ENCODE measurements around the gene TRIM47. TPM values are rescaled to one million over a fixed set of nuclear protein-coding genes. Genes with fewer than 3 reads are reported as not detected.
"Not testable (repeated sequence)": the region's sequence is repeated elsewhere in the genome, so short reads cannot be mapped to it uniquely, and the experiment has no call there.

The TRIM47 gene
- polyA plus RNA-seq, 1 experiment, result 3.2 TPM

DNA sequence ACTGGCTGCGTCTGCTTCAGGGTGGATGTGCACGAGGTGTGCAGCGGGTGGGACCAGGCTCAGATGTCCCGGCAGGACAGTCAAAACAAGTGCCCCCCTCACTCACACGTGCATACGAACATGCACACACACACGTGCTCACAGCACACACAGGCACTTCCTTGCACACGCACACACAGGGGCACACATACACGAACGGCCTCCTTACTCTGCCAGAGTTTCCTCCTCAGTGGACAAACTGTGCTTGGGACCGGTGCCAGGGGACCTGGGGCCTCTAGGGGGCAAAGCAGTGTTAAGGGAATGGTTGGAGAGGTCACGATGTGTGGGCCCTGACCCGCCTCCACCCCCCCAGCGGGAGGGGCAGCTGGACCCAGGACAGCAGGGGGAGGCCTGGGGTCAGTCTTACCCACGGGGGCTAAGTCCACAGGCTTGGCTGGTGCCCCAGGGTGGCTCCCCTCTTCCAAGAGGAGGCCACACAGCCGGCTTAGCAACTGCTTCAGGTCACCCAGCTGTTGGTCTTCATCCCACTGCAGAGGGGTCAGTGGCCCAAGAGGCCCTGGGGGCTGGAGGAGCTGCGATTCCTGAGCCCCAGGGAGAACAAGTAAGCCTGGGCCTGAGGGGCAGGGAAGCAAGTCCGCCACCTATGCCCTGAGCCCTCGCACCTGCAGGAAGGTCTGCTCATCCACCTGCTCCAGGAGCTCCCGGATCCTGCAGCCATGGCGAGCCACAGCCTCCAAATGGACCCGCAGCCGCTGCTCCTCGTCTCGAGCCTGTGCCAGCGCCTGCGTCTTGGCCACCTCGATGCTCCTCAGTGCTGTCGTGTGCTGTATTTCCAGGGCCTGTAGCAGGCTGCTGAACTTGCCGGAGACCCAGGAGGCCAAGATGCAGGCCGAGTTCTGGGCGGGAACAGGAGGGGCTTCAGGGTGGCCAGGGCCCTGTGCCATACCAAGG lies 13.5 kb upstream of the TRIM47 start:
- CTCF ChIA-PET, result interaction anchor here (0.9 to 1.1 kb wide), 4 partner anchors 13 to 138 kb away, joined by 3 to 4 read pairs (median 3); partner anchors contain the start of gene TRIM47
- POLR2A ChIA-PET, result interaction anchor here (0.6 kb wide), 1 partner anchor 237 kb away, joined by 7 read pairs; no protein-coding TSS in a partner anchor
- DNase-seq (ENCODE audit: low read depth), result no peak

DNA sequence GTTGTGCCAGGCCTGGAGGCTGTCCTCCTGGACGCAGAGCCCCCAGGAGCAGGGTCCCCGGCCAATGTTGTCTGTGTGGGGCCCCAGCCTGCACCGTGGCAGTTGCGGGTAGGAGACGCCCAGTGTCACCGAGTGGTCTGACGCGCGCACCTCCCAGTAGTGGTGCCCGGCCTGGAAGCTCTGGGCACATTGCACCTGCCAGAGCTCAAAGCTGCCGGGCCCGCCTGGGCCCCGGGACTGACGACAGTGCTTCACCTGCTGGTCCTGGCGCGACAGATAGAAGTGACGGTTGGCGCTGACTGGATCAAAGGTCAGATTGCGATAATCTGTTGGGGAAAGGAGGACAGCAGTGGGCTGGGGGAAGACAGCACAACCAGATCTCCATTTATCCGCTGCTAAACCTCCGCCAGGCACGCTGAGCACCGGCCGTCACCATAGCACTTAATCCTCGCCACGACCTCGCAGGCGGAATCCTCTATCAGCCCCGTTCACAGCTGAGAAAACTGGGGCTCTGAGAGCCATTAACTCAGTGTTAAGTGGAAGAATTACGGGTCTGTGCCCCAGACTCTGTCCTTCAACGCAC lies 12.7 kb upstream of the TRIM47 start:
- CTCF ChIA-PET, result interaction anchor here (1.1 kb wide), 1 partner anchor 14 kb away, joined by 4 read pairs; no protein-coding TSS in a partner anchor
- Histone ChIP-seq H3K4me3 (ENCODE audit: low read depth, low read length) (no peak overlapping the region), H3K36me3 (ENCODE audit: control insufficient read depth, insufficient read depth, low read length) (peaks cover 10% of the 10 kb centered on the region), H3K27me3 (ENCODE audit: control insufficient read depth, insufficient read depth, low read length) (no peaks in the 10 kb centered on the region)
- DNase-seq (ENCODE audit: low read depth), result no peak
- POLR2A ChIA-PET, result no interaction called here
- TF ChIP-seq, protein P1, sequence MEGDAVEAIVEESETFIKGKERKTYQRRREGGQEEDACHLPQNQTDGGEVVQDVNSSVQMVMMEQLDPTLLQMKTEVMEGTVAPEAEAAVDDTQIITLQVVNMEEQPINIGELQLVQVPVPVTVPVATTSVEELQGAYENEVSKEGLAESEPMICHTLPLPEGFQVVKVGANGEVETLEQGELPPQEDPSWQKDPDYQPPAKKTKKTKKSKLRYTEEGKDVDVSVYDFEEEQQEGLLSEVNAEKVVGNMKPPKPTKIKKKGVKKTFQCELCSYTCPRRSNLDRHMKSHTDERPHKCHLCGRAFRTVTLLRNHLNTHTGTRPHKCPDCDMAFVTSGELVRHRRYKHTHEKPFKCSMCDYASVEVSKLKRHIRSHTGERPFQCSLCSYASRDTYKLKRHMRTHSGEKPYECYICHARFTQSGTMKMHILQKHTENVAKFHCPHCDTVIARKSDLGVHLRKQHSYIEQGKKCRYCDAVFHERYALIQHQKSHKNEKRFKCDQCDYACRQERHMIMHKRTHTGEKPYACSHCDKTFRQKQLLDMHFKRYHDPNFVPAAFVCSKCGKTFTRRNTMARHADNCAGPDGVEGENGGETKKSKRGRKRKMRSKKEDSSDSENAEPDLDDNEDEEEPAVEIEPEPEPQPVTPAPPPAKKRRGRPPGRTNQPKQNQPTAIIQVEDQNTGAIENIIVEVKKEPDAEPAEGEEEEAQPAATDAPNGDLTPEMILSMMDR (IDR thresholded peaks at IDR 0.05; ENCODE audit: insufficient read depth, low read depth, low read length), result no peak

More for the DNA sequence above, 13.5 kb upstream of the TRIM47 start:
- TF ChIP-seq, protein P1 (IDR thresholded peaks at IDR 0.05; ENCODE audit: insufficient read depth, low read depth, low read length), result no peak
- peaks cover 10% of the 10 kb centered on the region for H3K36me3 ChIP-seq (ENCODE audit: control insufficient read depth, insufficient read depth, low read length)
- no peak overlapping the region for H3K4me3 ChIP-seq (ENCODE audit: low read depth, low read length)
- no peaks in the 10 kb centered on the region for H3K27me3 ChIP-seq (ENCODE audit: control insufficient read depth, insufficient read depth, low read length)

DNA sequence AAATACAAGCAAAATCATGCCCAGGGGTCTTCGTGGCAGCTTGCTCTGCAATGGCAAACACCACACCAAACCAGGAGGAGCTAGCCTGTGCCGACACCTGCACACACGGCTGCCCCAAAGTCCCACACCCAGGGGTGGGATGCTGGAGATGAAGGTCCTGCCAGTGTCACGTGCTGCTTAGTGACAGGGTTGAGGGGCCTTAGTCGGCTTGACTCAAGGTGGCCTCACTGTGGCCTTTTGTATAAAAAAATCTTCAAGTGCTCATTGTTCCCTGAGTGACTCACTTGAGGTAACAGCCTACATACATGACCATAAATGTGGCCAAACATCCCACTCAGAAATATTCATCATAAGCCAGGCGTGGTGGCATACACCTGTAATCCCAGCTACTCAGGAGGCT lies 11.1 kb upstream of the TRIM47 start:
- Histone ChIP-seq H3K27me3 (ENCODE audit: control insufficient read depth, insufficient read depth, low read length) (no peaks in the 10 kb centered on the region), H3K36me3 (ENCODE audit: control insufficient read depth, insufficient read depth, low read length) (peaks cover 10% of the 10 kb centered on the region), H3K4me3 (ENCODE audit: low read depth, low read length) (no peak overlapping the region)
- TF ChIP-seq, protein P1 (IDR thresholded peaks at IDR 0.05; ENCODE audit: insufficient read depth, low read depth, low read length), result no peak
- DNase-seq (ENCODE audit: low read depth), result no peak
- CTCF ChIA-PET, result interaction anchor here (0.8 to 1.2 kb wide), 2 partner anchors 25 to 107 kb away, joined by 3 to 4 read pairs; no protein-coding TSS in a partner anchor
- POLR2A ChIA-PET, result interaction anchor here (0.6 kb wide), 1 partner anchor 15 kb away, joined by 3 read pairs; no protein-coding TSS in a partner anchor

DNA sequence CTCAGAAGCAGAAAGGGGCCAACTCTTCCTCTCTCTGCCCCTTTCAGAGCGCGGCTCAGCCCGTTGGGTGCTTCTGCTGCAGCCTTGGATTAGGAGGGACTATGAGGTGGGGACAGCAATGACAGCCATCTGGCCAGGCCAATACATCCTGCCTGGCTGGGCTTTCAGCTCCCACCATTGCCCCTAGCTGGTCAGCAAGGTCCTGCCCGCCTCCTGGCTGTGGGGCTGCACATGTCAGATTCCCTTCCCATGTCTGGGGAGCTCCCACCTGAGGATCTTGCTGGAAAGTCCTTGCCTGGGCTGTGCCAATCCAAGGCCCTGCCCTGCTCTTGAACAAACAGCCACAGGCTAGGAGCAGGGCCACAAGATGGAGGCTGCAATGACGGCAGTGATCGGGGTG lies 10.1 kb upstream of the TRIM47 start:
- Histone ChIP-seq H3K36me3 (ENCODE audit: control insufficient read depth, insufficient read depth, low read length) (peaks cover 10% of the 10 kb centered on the region), H3K27me3 (ENCODE audit: control insufficient read depth, insufficient read depth, low read length) (no peaks in the 10 kb centered on the region), H3K4me3 (ENCODE audit: low read depth, low read length) (no peak overlapping the region)
- TF ChIP-seq, protein P1 (IDR thresholded peaks at IDR 0.05; ENCODE audit: insufficient read depth, low read depth, low read length), result no peak
- no peak for DNase-seq (ENCODE audit: low read depth)
- ChIA-PET POLR2A (no interaction called here), CTCF (interaction anchor here (2.4 kb wide), 1 partner anchor 11 kb away, joined by 17 read pairs; the partner anchor contains the start of gene TRIM47)

DNA sequence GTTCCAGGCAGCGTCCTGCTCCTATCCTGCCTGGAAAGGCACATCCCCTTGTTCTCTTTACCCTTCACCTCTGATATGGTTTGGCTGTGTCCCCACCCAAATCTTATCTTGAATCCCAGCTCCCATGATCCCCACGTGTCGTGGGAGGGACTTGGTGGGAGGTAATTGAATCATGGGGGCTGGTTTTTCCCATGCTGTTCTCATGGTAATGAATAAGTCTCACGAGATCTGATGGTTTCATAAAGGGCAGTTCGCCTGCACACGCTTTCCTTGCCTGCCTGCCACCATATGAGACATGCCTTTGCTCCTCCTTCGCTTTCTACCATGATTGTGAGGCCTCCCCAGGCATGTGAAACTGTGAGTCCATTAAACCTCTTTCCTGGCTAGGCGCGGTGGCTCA lies 7.5 kb upstream of the TRIM47 start:
- CTCF ChIA-PET, result interaction anchor here (1.3 to 2.7 kb wide), 3 partner anchors 10 to 30 kb away, joined by 3 to 9 read pairs (median 5); partner anchors contain the start of gene TRIM65
- H3K36me3 ChIP-seq (ENCODE audit: control insufficient read depth, insufficient read depth, low read length); H3K4me3 ChIP-seq (ENCODE audit: low read depth, low read length); H3K27me3 ChIP-seq (ENCODE audit: control insufficient read depth, insufficient read depth, low read length); DNase-seq (ENCODE audit: low read depth); POLR2A ChIA-PET: not testable (repeated sequence)

Data from BJ (cell line).